Mesenchymal stem cell (in vitro differentiated cells and primary cell): ENCODE results near the gene PITX3.
A peak's percentile ranks its signal among the peaks of the same experiment; 100 is the strongest.

Source experiments
- DNase-seq: peaks from one replicate; pipeline ENCODE4 v3.0.0-alpha.2; 2013
- H2AFZ ChIP-seq: one replicate; pipeline ENCODE4 v1.6.1; 2013; ENCODE audit warnings: low read depth, mild to moderate bottlenecking, control low read depth, inconsistent platforms, low read length, moderate library complexity
- H2AK5ac ChIP-seq: 2 replicates; pipeline ENCODE4 v1.6.1; 2013; ENCODE audit warnings: low read length, moderate library complexity, mild to moderate bottlenecking, inconsistent platforms; ENCODE audit not compliant: severe bottlenecking
- H2BK120ac ChIP-seq: one replicate; pipeline ENCODE4 v1.6.1; 2013; ENCODE audit warnings: low read depth, mild to moderate bottlenecking, inconsistent platforms, low read length, moderate library complexity
- H2BK12ac ChIP-seq, 2 experiments: one replicate each; pipeline ENCODE4 v1.6.1; 2013; ENCODE audit warnings: inconsistent platforms in 2 of 2, low read length in 2 of 2, mild to moderate bottlenecking in 2 of 2, moderate library complexity in 2 of 2, control low read depth in 1 of 2
- H2BK15ac ChIP-seq: one replicate; pipeline ENCODE4 v1.6.1; 2013; ENCODE audit warnings: mild to moderate bottlenecking, low read depth, inconsistent platforms; ENCODE audit not compliant: poor library complexity, severe bottlenecking
- H2BK5ac ChIP-seq: 2 replicates; pipeline ENCODE4 v1.6.1; 2013; ENCODE audit warnings: low read depth, mild to moderate bottlenecking, low read length, control low read depth, inconsistent platforms; ENCODE audit not compliant: poor library complexity, severe bottlenecking
- H3K14ac ChIP-seq, 2 experiments: one replicate each; pipeline ENCODE4 v1.6.1; 2013; ENCODE audit warnings: inconsistent platforms in 2 of 2, low read length in 2 of 2, control low read depth in 1 of 2, mild to moderate bottlenecking in 1 of 2, moderate library complexity in 1 of 2
- H3K18ac ChIP-seq, 2 experiments: one replicate each; pipeline ENCODE4 v1.6.1; 2013; ENCODE audit warnings: inconsistent platforms in 2 of 2, low read length in 2 of 2, control low read depth in 1 of 2, low read depth in 1 of 2, mild to moderate bottlenecking in 1 of 2
- H3K23ac ChIP-seq, 2 experiments: one replicate each; pipeline ENCODE4 v1.6.1; 2013; ENCODE audit warnings: inconsistent platforms in 2 of 2, low read length in 2 of 2, mild to moderate bottlenecking in 2 of 2, moderate library complexity in 2 of 2, control low read depth in 1 of 2
- H3K27ac ChIP-seq: 2 replicates; pipeline ENCODE4 v1.5.1; 2013; ENCODE audit warnings: mild to moderate bottlenecking, moderate library complexity, low read length, control low read depth, inconsistent platforms; ENCODE audit not compliant: poor library complexity, severe bottlenecking
- H3K27me3 ChIP-seq, 2 experiments: 2 replicates each; pipeline versions ENCODE4 v1.6.1 to v1.7.0; 2013; ENCODE audit warnings: low read length in 2 of 2, mild to moderate bottlenecking in 2 of 2, moderate library complexity in 2 of 2, control low read depth in 1 of 2, inconsistent platforms in 1 of 2; ENCODE audit not compliant: control insufficient read depth in 1 of 2, insufficient read depth in 1 of 2
- H3K36me3 ChIP-seq, 2 experiments: 2 replicates each; pipeline versions ENCODE4 v1.6.1 to v1.7.0; 2013; ENCODE audit warnings: low read length in 2 of 2, control low read depth in 1 of 2, inconsistent platforms in 1 of 2, low read depth in 1 of 2, mild to moderate bottlenecking in 1 of 2; ENCODE audit not compliant: insufficient read depth in 2 of 2, control insufficient read depth in 1 of 2
- H3K4ac ChIP-seq, 2 experiments: one replicate each; pipeline ENCODE4 v1.6.1; 2013; ENCODE audit warnings: inconsistent platforms in 2 of 2, low read length in 2 of 2, mild to moderate bottlenecking in 2 of 2, moderate library complexity in 2 of 2, control low read depth in 1 of 2, low read depth in 1 of 2
- H3K4me1 ChIP-seq: 2 replicates; pipeline ENCODE4 v1.6.1; 2013; ENCODE audit warnings: low read depth, low read length, control low read depth; ENCODE audit not compliant: control insufficient read depth, insufficient read depth
- H3K4me2 ChIP-seq: 2 replicates; pipeline ENCODE4 v1.6.1; 2013; ENCODE audit warnings: low read length, mild to moderate bottlenecking, inconsistent platforms; ENCODE audit not compliant: poor library complexity, severe bottlenecking
- H3K4me3 ChIP-seq, 2 experiments: 2 replicates each; pipeline versions ENCODE4 v1.5.1 to v1.7.0; 2013; ENCODE audit warnings: low read length in 2 of 2, mild to moderate bottlenecking in 2 of 2, control low read depth in 1 of 2, low read depth in 1 of 2; ENCODE audit not compliant: insufficient read depth in 1 of 2
- H3K79me1 ChIP-seq: replicated peaks from 2 replicates; pipeline ENCODE4 v1.6.1; 2013; ENCODE audit warnings: mild to moderate bottlenecking, control low read depth, low read length, inconsistent platforms; ENCODE audit not compliant: poor library complexity, severe bottlenecking
- H3K9ac ChIP-seq: 2 replicates; pipeline ENCODE4 v1.7.0; 2013; ENCODE audit warnings: mild to moderate bottlenecking, low read length, moderate library complexity
- H3K9me3 ChIP-seq: 2 replicates; pipeline ENCODE4 v1.7.0; 2013; ENCODE audit warnings: mild to moderate bottlenecking, low read length; ENCODE audit not compliant: control insufficient read depth
- H4K8ac ChIP-seq: one replicate; pipeline ENCODE4 v1.6.1; 2013; ENCODE audit warnings: inconsistent platforms, mild to moderate bottlenecking, low read length, moderate library complexity
- H4K91ac ChIP-seq: one replicate; pipeline ENCODE4 v1.6.1; 2013; ENCODE audit warnings: mild to moderate bottlenecking, low read length, inconsistent platforms
- WGBS: methylation state at CpG from one replicate; pipeline ENCODE4 v1.1.7; 2013; ENCODE audit warnings: mixed read lengths; 5-methylcytosine and 5-hydroxymethylcytosine counted together

Gene PITX3

GRCh38 chr10:102283890-102284289 lies 42.6 kb upstream of the PITX3 start:
- no peak overlapping the region for H2BK15ac ChIP-seq
- H3K9ac ChIP-seq: no peak overlapping the region
- no peak overlapping the region for H2AFZ ChIP-seq
- DNase-seq: no peak
- whole genome bisulfite sequencing: 72% methylated on average over 1 of the region's 2 CpGs
- H3K23ac ChIP-seq: no peak overlapping the region
- H3K36me3 ChIP-seq: peaks cover 2 to 24% of the 10 kb centered on the region in 2 experiments
- H2BK120ac ChIP-seq: no peak overlapping the region
- no peak overlapping the region for H2AK5ac ChIP-seq
- no peak overlapping the region for H4K8ac ChIP-seq
- no peak overlapping the region for H3K4me2 ChIP-seq
- H3K4ac ChIP-seq: no peak overlapping the region
- no peak overlapping the region for H2BK5ac ChIP-seq
- no peak overlapping the region for H4K91ac ChIP-seq
- H3K18ac ChIP-seq: no peak overlapping the region
- H3K4me1 ChIP-seq: peaks cover 7% of the 10 kb centered on the region
- H3K27ac ChIP-seq: no peak overlapping the region
- no peaks in the 10 kb centered on the region for H3K27me3 ChIP-seq
- H3K79me1 ChIP-seq: peaks cover 17% of the 10 kb centered on the region
- H3K14ac ChIP-seq: no peak overlapping the region
- no peak overlapping the region for H3K4me3 ChIP-seq
- H3K9me3 ChIP-seq: no peaks in the 10 kb centered on the region
- no peak overlapping the region for H2BK12ac ChIP-seq

- Histone ChIP-seq H3K4me2 (no peak overlapping the region), H3K4ac (no peak overlapping the region), H3K9me3 (no peaks in the 10 kb centered on the region), H2BK15ac (no peak overlapping the region), H3K9ac (no peak overlapping the region), H2BK120ac (no peak overlapping the region), H2BK12ac (no peak overlapping the region), H2AFZ (no peak overlapping the region), H2AK5ac (no peak overlapping the region), H3K79me1 (peaks cover 17% of the 10 kb centered on the region), H3K4me3 (no peak overlapping the region), H3K14ac (no peak overlapping the region), H3K27me3 (no peaks in the 10 kb centered on the region), H4K8ac (no peak overlapping the region), H3K4me1 (peaks cover 7% of the 10 kb centered on the region), H3K18ac (no peak overlapping the region), H3K27ac (no peak overlapping the region), H3K36me3 (peaks cover 0 to 28% of the 10 kb centered on the region in 2 experiments), H4K91ac (no peak overlapping the region), H2BK5ac (no peak overlapping the region), H3K23ac (no peak overlapping the region)
- 94% methylated on average over 2 of the region's 2 CpGs for WGBS
- no peak for DNase-seq
These were observed 42.2 kb upstream of the PITX3 start for GRCh38 chr10:102283488-102283887.

- Histone ChIP-seq H3K4me3 (no peak overlapping the region), H2BK15ac (no peak overlapping the region), H4K8ac (no peak overlapping the region), H3K23ac (no peak overlapping the region), H3K14ac (no peak overlapping the region), H2BK120ac (no peak overlapping the region), H3K4me2 (no peak overlapping the region), H2AFZ (no peak overlapping the region), H3K27ac (peak overlapping the region; percentile 49), H3K36me3 (peaks cover 2 to 38% of the 10 kb centered on the region in 2 experiments), H3K4ac (no peak overlapping the region), H2AK5ac (no peak overlapping the region), H3K9ac (peak overlapping the region; percentile 12), H3K79me1 (peaks cover 16% of the 10 kb centered on the region), H3K27me3 (no peaks in the 10 kb centered on the region), H3K9me3 (no peaks in the 10 kb centered on the region), H2BK5ac (no peak overlapping the region), H3K18ac (no peak overlapping the region), H3K4me1 (peaks cover 4% of the 10 kb centered on the region), H2BK12ac (no peak overlapping the region), H4K91ac (no peak overlapping the region)
- DNase-seq: peak; percentile 62
- WGBS: 10% methylated on average over 2 of the region's 3 CpGs
These were observed 39.8 kb upstream of the PITX3 start for GRCh38 chr10:102281102-102281487.

GRCh38 chr10:102280397-102281101 lies 39.2 kb upstream of the PITX3 start:
- Histone ChIP-seq H3K9me3 (no peaks in the 10 kb centered on the region), H4K91ac (no peak overlapping the region), H4K8ac (no peak overlapping the region), H3K4me1 (peaks cover 4% of the 10 kb centered on the region), H2BK12ac (no peak overlapping the region), H3K14ac (no peak overlapping the region), H2AFZ (no peak overlapping the region), H3K9ac (peak overlapping the region; percentile 12), H3K4ac (no peak overlapping the region), H2BK5ac (no peak overlapping the region), H2BK120ac (no peak overlapping the region), H3K27me3 (no peaks in the 10 kb centered on the region), H3K18ac (no peak overlapping the region), H3K4me2 (no peak overlapping the region), H3K79me1 (peaks cover 14% of the 10 kb centered on the region), H2AK5ac (no peak overlapping the region), H3K4me3 (no peak overlapping the region), H3K36me3 (peaks cover 2 to 38% of the 10 kb centered on the region in 2 experiments), H3K27ac (peak overlapping the region; percentile 49), H3K23ac (no peak overlapping the region), H2BK15ac (no peak overlapping the region)
- peak; percentile 60 for DNase-seq
- 0% methylated on average over 3 of the region's 3 CpGs for WGBS
